SK-N-SH treated with all-trans-retinoic acid at 6 μM for 48 hours (cell line): ENCODE results near the gene TEX13A.

Experiments used
- ZFP30 ChIP-seq: fragments of 450-650 bp; formaldehyde crosslinking; IDR thresholded peaks from 2 replicates; pipeline ENCODE4 v1.5.0; 2022; ENCODE audit warnings: mild to moderate bottlenecking, moderate library complexity
- TF ChIP-seq, protein P1 (sequence below): fragments of 250-450 bp; sonication (Bioruptor Pico); IDR thresholded peaks from 2 replicates; pipeline ENCODE4 v1.8.0; 2020; ENCODE audit warnings: mild to moderate bottlenecking, moderate library complexity, borderline replicate concordance

DNA sequence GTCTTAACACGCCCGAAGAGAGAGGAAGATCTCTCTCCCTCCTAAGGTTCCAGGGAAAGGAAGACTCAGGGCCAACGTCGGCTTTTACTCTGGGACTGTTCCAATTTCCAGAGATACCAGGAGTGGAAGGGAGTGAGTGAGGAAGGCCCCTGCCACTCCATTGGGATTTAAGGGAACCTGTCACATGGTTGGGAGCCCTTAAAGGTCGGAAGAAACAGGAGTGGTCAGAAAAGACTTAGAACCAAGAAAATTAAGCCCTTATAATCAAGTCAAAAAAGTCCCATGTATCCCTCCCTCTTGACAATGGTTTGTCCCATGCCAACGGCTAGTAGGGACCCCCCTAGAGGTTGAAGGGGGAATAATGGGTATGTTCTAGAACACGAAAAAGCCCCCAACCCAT lies at the start of gene TEX13A:
- TF ChIP-seq, protein P1, sequence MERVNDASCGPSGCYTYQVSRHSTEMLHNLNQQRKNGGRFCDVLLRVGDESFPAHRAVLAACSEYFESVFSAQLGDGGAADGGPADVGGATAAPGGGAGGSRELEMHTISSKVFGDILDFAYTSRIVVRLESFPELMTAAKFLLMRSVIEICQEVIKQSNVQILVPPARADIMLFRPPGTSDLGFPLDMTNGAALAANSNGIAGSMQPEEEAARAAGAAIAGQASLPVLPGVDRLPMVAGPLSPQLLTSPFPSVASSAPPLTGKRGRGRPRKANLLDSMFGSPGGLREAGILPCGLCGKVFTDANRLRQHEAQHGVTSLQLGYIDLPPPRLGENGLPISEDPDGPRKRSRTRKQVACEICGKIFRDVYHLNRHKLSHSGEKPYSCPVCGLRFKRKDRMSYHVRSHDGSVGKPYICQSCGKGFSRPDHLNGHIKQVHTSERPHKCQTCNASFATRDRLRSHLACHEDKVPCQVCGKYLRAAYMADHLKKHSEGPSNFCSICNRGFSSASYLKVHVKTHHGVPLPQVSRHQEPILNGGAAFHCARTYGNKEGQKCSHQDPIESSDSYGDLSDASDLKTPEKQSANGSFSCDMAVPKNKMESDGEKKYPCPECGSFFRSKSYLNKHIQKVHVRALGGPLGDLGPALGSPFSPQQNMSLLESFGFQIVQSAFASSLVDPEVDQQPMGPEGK (CRISPR knock-in tag): no peak
- TF ChIP-seq ZFP30 (CRISPR knock-in tag): no peak
